PC-9 (cell line): Measurements from ENCODE around the gene ZNF341. TPM values are rescaled to one million over a fixed set of nuclear protein-coding genes. Genes with fewer than 3 reads are reported as not detected.

Source experiments
- Bru-seq: library from RNA; stranded (reverse); fragments of 400-500 nt; gene quantifications from one replicate; lab custom pipeline; 2021; lab: Mats Ljungman, UMichigan
- BruChase-seq, 2 experiments: library from RNA; stranded (reverse); fragments of 400-500 nt; gene quantifications; one replicate each; lab custom pipeline; 2021; lab: Mats Ljungman, UMichigan
- BruUV-seq: library from RNA; stranded (reverse); fragments of 400-500 nt; replicated peaks from 2 replicates; lab custom pipeline; 2021; lab: Mats Ljungman, UMichigan
- CTCF ChIA-PET: fragments of 300-600 bp; sonication (Branson Sonifier 250); formaldehyde crosslinking; loops from one replicate; lab custom pipeline; 2022; ENCODE audit warnings: antibody characterized with exemption; lab: Charles Lee
- POLR2A ChIA-PET: fragments of 300-600 bp; sonication (Branson Sonifier 250); formaldehyde crosslinking; loops from one replicate; lab custom pipeline; 2022; ENCODE audit warnings: antibody characterized with exemption; ENCODE audit not compliant: unreplicated experiment; lab: Charles Lee
- DNase-seq, 2 experiments: peaks; one replicate each; pipeline versions ENCODE4 v3.0.0 to v3.0.0-alpha.2; 2015 to 2022; ENCODE audit warnings: mixed read lengths in 1 of 2
- H2AFZ ChIP-seq: fragments of 200-600 bp; sonication (generic); 2 replicates; pipeline ENCODE4 v1.8.1; 2017; ENCODE audit warnings: antibody characterized with exemption
- H3F3A ChIP-seq: fragments of 200-600 bp; sonication (generic); 2 replicates; pipeline ENCODE4 v1.8.1; 2017; ENCODE audit warnings: antibody characterized with exemption, mild to moderate bottlenecking, low read depth; ENCODE audit not compliant: insufficient read depth
- H3K27ac ChIP-seq: fragments of 200-600 bp; sonication (generic); 2 replicates; pipeline ENCODE4 v1.6.1; 2016; ENCODE audit warnings: mixed run types
- H3K27me3 ChIP-seq: fragments of 200-600 bp; sonication (generic); 2 replicates; pipeline ENCODE4 v1.6.1; 2016; ENCODE audit warnings: low read depth, mixed run types; ENCODE audit not compliant: insufficient read depth
- H3K36me3 ChIP-seq: fragments of 200-600 bp; sonication (generic); 2 replicates; pipeline ENCODE4 v1.6.1; 2016; ENCODE audit warnings: low read depth, mixed run types
- H3K4me1 ChIP-seq: fragments of 200-600 bp; sonication (generic); replicated peaks from 2 replicates; pipeline ENCODE4 v1.6.1; 2016; ENCODE audit warnings: mixed run types; ENCODE audit not compliant: insufficient read depth
- H3K4me2 ChIP-seq: fragments of 200-600 bp; sonication (generic); 2 replicates; pipeline ENCODE4 v1.6.1; 2017; ENCODE audit warnings: mixed run types
- H3K4me3 ChIP-seq: fragments of 200-600 bp; sonication (generic); 2 replicates; pipeline ENCODE4 v1.6.1; 2016; ENCODE audit warnings: mixed run types
- H3K79me2 ChIP-seq: fragments of 200-600 bp; sonication (generic); 2 replicates; pipeline ENCODE4 v1.6.1; 2017; ENCODE audit warnings: low read depth, mixed run types
- H3K9me2 ChIP-seq: fragments of 200-600 bp; sonication (generic); 2 replicates; pipeline ENCODE4 v1.8.1; 2017; ENCODE audit warnings: mild to moderate bottlenecking; ENCODE audit not compliant: insufficient read depth
- H3K9me3 ChIP-seq: fragments of 200-600 bp; sonication (generic); 2 replicates; pipeline ENCODE4 v1.8.1; 2016; ENCODE audit warnings: low read depth; ENCODE audit not compliant: insufficient read depth
- H4K20me1 ChIP-seq: fragments of 200-600 bp; sonication (generic); 2 replicates; pipeline ENCODE4 v1.8.1; 2017; ENCODE audit not compliant: insufficient read depth
- CTCF ChIP-seq: fragments of 200-600 bp; sonication (generic); conservative IDR thresholded peaks from 2 replicates; pipeline ENCODE4 v1.6.1; 2017; ENCODE audit warnings: mixed run types, antibody characterized with exemption, mild to moderate bottlenecking, moderate library complexity
- EZH2 ChIP-seq: fragments of 200-600 bp; sonication (generic); IDR thresholded peaks from 2 replicates; pipeline ENCODE4 v1.8.0; 2017; ENCODE audit warnings: antibody characterized with exemption, low read depth
- intact Hi-C: fragments of 100-400 bp; cut with micrococcal nuclease; formaldehyde crosslinking; loops from one replicate; pipeline ENCODE4 v1.10.0; 2022; ENCODE audit not compliant: unreplicated experiment
- long read RNA-seq: library from polyadenylated mRNA; stranded (forward); transcript quantifications from one replicate; pipeline ENCODE4 v2.0.0, GENCODE V29; 2022
- total RNA-seq: library from RNA; stranded (reverse); gene quantifications from 2 replicates; pipeline ENCODE4 v1.2.3, GENCODE V29; 2021

ZNF341 gene
- total RNA-seq (5.2 and 5.6 TPM in 2 replicates), Bru-seq, nascent RNA (percentile 51 among the genes with signal in this experiment), BruChase-seq, experiment 1, labeled RNA remaining after a 2-hour chase (percentile 45 among the genes with signal in this experiment), BruChase-seq, experiment 2, labeled RNA remaining after a 6-hour chase (percentile 49 among the genes with signal in this experiment)
- long read RNA-seq, transcript ZNF341-202 (15 exons, 3,579 nt) = major isoform, 7 of 26 reads
- long read RNA-seq, partial matches to known transcripts = 3 of 26 reads
- long read RNA-seq, other reads (novel, unspliced or antisense) = 8 of 26 reads

- no peaks in the 10 kb centered on the region for H3K9me2 ChIP-seq
- peak within 1 kb of the TSS; percentile 80 for H2AFZ ChIP-seq
- no peaks in the 10 kb centered on the region for H3K27me3 ChIP-seq
- no peak for TF ChIP-seq EZH2
- TF ChIP-seq CTCF = peak; percentile 83
- H3K36me3 ChIP-seq = peaks cover 7% of the 10 kb centered on the region; the same call in 1 of the 2 replicates
- intact Hi-C loops = loop anchor here (1.0 to 5.0 kb wide), 8 partner anchors 45 to 381 kb away; partner anchors contain the start of genes CDK5RAP1, E2F1, EIF2S2 and NECAB3
- ChIA-PET POLR2A (interaction anchor here (0.6 to 1.9 kb wide), 7 partner anchors 58 to 380 kb away, joined by 4 to 36 read pairs (median 6); partner anchors contain the start of genes ACTL10, CBFA2T2 and EIF2S2), CTCF (interaction anchor here (0.7 to 1.6 kb wide), 2 partner anchors 338 to 571 kb away, joined by 3 read pairs; no protein-coding TSS in a partner anchor)
- BruUV-seq = no TSS peak
- peaks cover 59% of the 10 kb centered on the region for H3K4me1 ChIP-seq
- peaks cover 6% of the 10 kb centered on the region; the same call in 1 of the 2 replicates for H3K9me3 ChIP-seq
- DNase-seq = peak in 1 of 2 experiments; percentile 69
- no peaks in the 10 kb centered on the region for H4K20me1 ChIP-seq
- peak within 1 kb of the TSS; percentile 64 for H3K4me3 ChIP-seq
- peaks cover 22% of the 10 kb centered on the region for H3K79me2 ChIP-seq
- H3K27ac ChIP-seq = peak within 1 kb of the TSS; percentile 94
- peaks cover 51% of the 10 kb centered on the region for H3F3A ChIP-seq
- peak within 1 kb of the TSS; percentile 85 for H3K4me2 ChIP-seq
Measured at GRCh38 chr20:33731693-33732165, at the start of gene ZNF341. TSS of gene ZNF341 (plus strand) at chr20:33731996. CDS start at chr20:33732022, 26 bp downstream.

GRCh38 chr20:33684533-33685327 lies 47.1 kb upstream of the ZNF341 start:
- CTCF ChIA-PET = interaction anchor here (1.0 kb wide), 1 partner anchor 18 kb away, joined by 3 read pairs; the partner anchor contains the start of gene ACTL10
- Histone ChIP-seq H3K36me3 (no peaks in the 10 kb centered on the region), H3K9me3 (no peaks in the 10 kb centered on the region), H3K4me2 (peak overlapping the region; percentile 100), H3K27me3 (no peaks in the 10 kb centered on the region), H3K79me2 (peaks cover 30% of the 10 kb centered on the region), H3K9me2 (no peaks in the 10 kb centered on the region), H3K4me3 (peak overlapping the region; percentile 73), H3K27ac (no peak overlapping the region), H3K4me1 (peaks cover 24% of the 10 kb centered on the region), H4K20me1 (no peaks in the 10 kb centered on the region), H2AFZ (no peak overlapping the region), H3F3A (peaks cover 19% of the 10 kb centered on the region; the same call in 1 of the 2 replicates)
- POLR2A ChIA-PET = interaction anchor here (0.5 to 0.7 kb wide), 2 partner anchors 309 to 311 kb away, joined by 6 to 7 read pairs; no protein-coding TSS in a partner anchor
- intact Hi-C loops = no loop called here
- peak; percentile 18 to 41 for DNase-seq
- BruUV-seq = no TSS peak
- TF ChIP-seq EZH2 (no peak), CTCF (no peak)
